Activated CD4-positive, alpha-beta T cell treated with anti-CD3 and anti-CD28 coated beads, Interleukin-2, amount 10 ng/mL, durations not matched to agents 24 days and 14 days (primary cell): ENCODE results near the gene MEGF6. TPM values are rescaled to one million over a fixed set of nuclear protein-coding genes. Genes with fewer than 3 reads are reported as not detected.
"Not testable (repeated sequence)": the region's sequence is repeated elsewhere in the genome, so short reads cannot be mapped to it uniquely, and the experiment has no call there.

Experiments used
- DNase-seq: peaks from one replicate; pipeline ENCODE4 v3.0.0; 2022
- H3K27ac Mint-ChIP-seq: one replicate; pipeline ENCODE4 v1.8.0; 2022; ENCODE audit warnings: mild to moderate bottlenecking, mixed read lengths
- H3K27me3 Mint-ChIP-seq: one replicate; pipeline ENCODE4 v1.8.0; 2022; ENCODE audit warnings: mixed read lengths
- H3K36me3 Mint-ChIP-seq: one replicate; pipeline ENCODE4 v1.8.0; 2022; ENCODE audit warnings: low read depth, mild to moderate bottlenecking, mixed read lengths
- H3K4me1 Mint-ChIP-seq: one replicate; pipeline ENCODE4 v1.8.0; 2021; ENCODE audit warnings: mixed read lengths
- H3K4me3 Mint-ChIP-seq: one replicate; pipeline ENCODE4 v1.8.0; 2022; ENCODE audit warnings: mild to moderate bottlenecking, moderate library complexity, mixed read lengths
- H3K9me3 Mint-ChIP-seq: one replicate; pipeline ENCODE4 v1.8.0; 2021; ENCODE audit warnings: mixed read lengths
- intact Hi-C: fragments of 100-400 bp; cut with micrococcal nuclease; formaldehyde crosslinking; loops from one replicate; pipeline ENCODE4 v1.15.1; 2023
- total RNA-seq: library from RNA; stranded (reverse); gene quantifications from 2 replicates; pipeline ENCODE4 v1.2.3, GENCODE V29; 2022

MEGF6 gene
- total RNA-seq, 1 donor from 2014 or later, result 1.7 TPM

DNA sequence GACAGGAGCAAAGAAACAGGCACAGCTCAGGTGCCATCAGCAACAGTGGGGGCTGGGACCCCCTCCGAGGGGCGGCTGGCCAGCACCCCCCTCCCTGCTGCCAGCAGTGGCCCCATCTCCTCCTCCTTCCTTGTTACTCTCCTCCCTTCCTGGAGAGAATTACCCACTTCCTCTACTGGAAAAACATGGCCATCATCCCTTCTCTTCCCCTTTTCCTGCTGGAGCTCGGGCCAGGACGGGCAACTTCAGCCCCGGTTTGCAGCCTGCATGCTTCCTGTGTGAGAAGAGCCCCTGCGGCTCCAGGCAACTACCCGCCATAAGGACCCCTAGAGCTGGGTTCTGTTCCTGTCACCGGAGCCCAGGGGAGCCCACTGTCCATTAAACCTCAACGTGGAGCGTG lies 17.6 kb downstream of the MEGF6 start:
- no peak overlapping the region for H3K27ac Mint-ChIP-seq
- H3K36me3 Mint-ChIP-seq, result no peaks in the 10 kb centered on the region

DNA sequence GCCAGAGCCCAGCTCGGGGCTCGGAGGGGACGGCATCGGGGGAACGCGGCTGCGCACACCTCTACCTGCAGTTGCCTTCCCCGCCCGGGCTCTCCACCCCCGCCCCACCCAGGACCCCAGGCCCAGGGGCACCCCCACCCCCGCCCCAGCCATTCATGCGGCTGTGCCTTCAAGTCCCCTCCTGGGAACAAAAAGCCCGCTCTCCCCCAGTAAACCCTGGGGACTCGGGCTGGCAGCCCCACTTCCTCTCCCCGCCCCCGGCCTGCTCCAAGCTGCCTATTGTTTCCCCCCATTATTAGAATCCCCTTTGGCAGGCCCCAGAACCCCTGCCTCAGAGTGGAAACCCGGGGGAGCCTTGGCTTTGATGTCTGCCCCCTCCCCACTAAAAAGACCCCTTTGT lies 18.0 kb downstream of the MEGF6 start:
- Mint-ChIP-seq H3K9me3 (no peaks in the 10 kb centered on the region), H3K4me3 (no peak overlapping the region), H3K36me3 (no peaks in the 10 kb centered on the region), H3K27ac (no peak overlapping the region), H3K4me1 (peaks cover 6% of the 10 kb centered on the region), H3K27me3 (peaks cover 2% of the 10 kb centered on the region)
- no peak for DNase-seq
- intact Hi-C loops, result no loop called here

More for the DNA sequence above, 17.6 kb downstream of the MEGF6 start:
- DNase-seq, result no peak
- H3K9me3 Mint-ChIP-seq, result no peaks in the 10 kb centered on the region
- no peak overlapping the region for H3K4me3 Mint-ChIP-seq
- intact Hi-C loops, result no loop called here
- H3K27me3 Mint-ChIP-seq, result peaks cover 2% of the 10 kb centered on the region
- H3K4me1 Mint-ChIP-seq, result peaks cover 6% of the 10 kb centered on the region

DNA sequence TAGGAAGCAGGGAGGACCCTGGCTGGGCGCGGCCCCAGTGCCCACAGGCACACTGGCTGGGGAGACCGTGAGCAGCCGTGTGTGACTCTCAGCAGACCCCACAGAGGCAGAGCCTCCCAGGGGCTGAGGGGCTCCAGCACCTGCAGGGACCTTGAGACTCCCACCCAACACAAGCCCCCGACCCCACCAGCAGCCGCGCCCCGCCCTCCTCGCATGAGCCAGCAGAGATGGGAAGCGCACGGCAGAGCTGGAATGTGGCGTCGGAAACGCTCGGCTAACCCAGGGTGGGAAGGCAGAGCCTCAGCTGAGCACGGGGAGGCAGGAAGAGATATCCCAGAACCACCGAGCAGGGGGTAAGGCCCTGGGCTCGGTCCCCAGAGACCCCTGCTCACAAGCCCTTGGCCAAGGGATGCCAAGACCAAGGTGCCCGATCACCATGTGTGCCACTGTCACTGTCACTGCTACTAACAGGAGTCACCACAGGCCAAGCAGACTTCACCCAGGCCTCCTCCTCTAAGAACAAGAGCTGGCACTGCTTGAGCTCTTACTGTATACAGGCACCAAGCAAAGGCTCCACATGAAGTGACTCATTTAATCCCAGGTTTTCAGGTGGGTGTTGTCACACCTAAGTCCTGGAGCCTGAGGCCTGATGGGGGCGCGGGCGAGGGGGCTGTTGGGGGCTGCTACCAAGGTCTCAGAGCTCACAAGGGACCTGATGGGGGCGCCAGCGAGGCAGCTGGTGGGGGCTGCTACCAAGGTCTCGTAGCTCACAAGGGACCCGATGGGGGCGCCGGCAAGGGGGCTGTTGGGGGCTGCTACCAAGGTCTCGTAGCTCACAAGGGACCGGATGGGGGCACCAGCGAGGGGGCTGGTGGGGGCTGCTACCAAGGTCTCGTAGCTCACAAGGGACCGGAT lies 20.1 kb downstream of the MEGF6 start:
- Mint-ChIP-seq H3K36me3 (no peaks in the 10 kb centered on the region), H3K4me1 (no peaks in the 10 kb centered on the region), H3K9me3 (no peaks in the 10 kb centered on the region), H3K27me3 (no peaks in the 10 kb centered on the region), H3K27ac (no peak overlapping the region), H3K4me3 (no peak overlapping the region)
- no peak for DNase-seq
- intact Hi-C loops, result no loop called here

DNA sequence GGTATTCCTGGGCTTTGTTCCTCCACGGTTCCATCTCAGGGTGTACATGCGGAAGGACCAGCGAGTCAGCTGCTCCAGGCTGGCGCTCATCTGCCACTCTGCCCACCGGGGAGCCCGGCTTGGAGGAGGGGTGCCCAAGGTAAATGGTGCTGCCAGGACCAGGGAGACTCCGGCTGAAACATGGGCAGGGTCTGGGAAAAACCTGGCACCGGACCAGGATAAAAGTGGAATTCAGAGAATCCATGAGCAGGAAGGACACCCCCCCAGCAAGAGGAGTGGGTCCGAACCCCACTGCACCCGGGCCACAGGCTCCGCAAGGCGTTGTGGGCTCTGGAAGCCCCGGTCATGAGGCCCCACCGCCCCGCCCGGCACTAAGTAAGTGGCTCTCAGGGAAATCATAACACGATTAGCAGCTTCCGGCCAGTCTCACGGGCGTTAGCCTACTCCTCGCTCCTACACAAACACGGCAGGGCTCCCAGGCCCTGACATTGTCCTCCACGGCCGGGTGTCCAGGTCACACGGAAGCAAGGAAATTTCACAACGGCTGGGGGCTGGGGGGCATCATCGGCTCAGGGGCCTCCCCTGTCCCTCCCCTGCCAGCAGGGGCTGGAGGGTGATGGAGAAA lies 21.1 kb downstream of the MEGF6 start:
- intact Hi-C loops, result no loop called here

DNA sequence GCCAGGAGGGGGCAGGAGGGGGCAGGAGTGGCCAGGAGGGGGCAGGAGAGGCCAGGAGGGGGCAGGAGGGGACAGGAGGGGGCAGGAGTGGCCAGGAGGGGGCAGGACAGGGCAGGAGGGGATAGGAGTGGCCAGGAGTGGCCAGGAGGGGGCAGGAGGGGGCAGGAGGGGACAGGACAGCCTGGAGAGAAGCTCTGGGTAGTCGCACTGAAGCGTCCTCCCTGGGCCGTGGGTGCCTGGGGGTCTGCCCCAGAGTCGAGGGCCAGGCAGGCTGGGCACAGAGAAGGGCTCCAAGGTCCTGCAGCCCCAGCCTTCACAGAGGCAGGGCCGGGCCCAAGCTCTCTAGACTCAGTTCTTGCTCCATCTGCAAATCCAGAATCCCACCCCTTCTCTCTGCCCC lies 22.9 kb downstream of the MEGF6 start:
- H3K36me3 Mint-ChIP-seq, result no peaks in the 10 kb centered on the region
- no peak overlapping the region for H3K27ac Mint-ChIP-seq
- intact Hi-C loops, result no loop called here
- no peaks in the 10 kb centered on the region for H3K27me3 Mint-ChIP-seq
- H3K9me3 Mint-ChIP-seq, result no peaks in the 10 kb centered on the region
- no peaks in the 10 kb centered on the region for H3K4me1 Mint-ChIP-seq
- no peak for DNase-seq
- H3K4me3 Mint-ChIP-seq, result no peak overlapping the region

More for the DNA sequence above, 21.1 kb downstream of the MEGF6 start:
- Mint-ChIP-seq H3K9me3 (no peaks in the 10 kb centered on the region), H3K4me3 (no peak overlapping the region), H3K27ac (no peak overlapping the region), H3K36me3 (no peaks in the 10 kb centered on the region), H3K27me3 (no peaks in the 10 kb centered on the region), H3K4me1 (no peaks in the 10 kb centered on the region)
- DNase-seq, result no peak

DNA sequence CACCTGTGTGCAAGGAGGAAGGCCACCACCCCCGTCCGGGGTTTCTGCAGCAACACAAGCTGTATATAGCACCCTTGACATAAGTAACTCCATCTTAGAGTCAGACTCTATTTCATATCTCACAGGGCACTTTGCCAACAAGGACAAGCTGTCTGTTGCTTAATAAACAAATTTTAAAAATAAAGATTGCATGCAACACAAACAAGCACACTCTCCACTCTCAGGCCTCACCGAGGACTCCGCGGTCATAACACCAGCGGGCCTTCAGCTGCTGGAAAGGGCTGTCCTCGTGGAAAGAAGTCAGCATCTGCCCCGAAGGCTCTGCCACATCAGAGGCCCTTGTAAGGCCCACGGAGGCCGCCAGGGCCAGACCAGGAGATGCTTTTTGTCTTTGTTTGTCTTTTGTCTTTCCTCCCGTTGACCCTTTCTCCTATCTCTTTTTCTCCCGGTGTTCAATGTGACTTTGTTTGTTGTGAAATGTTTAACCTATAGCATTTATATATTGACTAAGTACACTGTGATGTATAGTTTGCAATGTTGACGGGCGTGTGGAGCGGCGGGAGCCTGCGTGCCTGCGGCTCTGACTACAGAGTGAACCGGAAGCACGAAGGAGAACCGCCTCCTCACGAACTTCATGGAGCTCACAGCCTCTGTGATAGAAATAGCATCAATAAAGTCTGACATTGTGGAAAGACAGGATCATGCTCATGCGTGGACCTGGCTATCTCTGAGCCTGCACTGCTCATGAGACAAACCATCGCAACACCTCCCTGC lies 24.1 kb downstream of the MEGF6 start:
- Mint-ChIP-seq H3K27me3 (no peaks in the 10 kb centered on the region), H3K36me3 (no peaks in the 10 kb centered on the region), H3K27ac (no peak overlapping the region), H3K4me3 (no peak overlapping the region), H3K4me1 (no peaks in the 10 kb centered on the region), H3K9me3 (no peaks in the 10 kb centered on the region)
- DNase-seq, result no peak
- intact Hi-C loops, result no loop called here

DNA sequence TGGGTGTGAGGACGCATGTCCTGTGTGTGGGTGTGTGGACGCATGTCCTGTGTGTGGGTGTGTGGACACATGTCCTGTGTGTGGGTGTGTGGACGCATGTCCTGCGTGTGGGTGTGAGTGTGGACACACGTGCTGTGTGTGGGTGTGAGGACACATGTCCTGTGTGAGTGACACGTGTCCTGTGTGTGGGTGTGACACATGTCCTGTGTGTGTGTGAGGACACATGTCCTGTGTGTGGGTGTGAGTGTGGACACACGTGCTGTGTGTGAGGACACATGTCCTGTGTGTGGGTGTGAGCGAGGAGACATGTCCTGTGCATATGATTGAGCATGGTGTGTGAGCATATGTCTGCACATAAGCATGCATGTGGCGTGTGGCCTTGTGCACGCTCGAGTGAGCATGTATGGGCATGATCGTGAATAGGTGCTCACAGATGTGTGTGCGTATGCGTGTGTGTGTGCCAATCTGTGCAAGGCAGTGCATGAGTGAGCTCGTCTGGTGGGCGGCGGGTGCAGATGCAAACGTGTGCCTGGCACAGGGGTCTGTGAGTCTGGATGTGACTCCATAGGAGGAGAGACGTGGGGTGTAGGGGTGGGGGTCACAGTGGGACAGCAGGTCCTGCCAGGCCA lies 25.3 kb downstream of the MEGF6 start:
- intact Hi-C loops, result no loop called here
- Mint-ChIP-seq H3K4me3 (no peak overlapping the region), H3K9me3 (no peaks in the 10 kb centered on the region), H3K27me3 (no peaks in the 10 kb centered on the region), H3K36me3 (no peaks in the 10 kb centered on the region), H3K27ac (no peak overlapping the region), H3K4me1 (no peaks in the 10 kb centered on the region)
- no peak for DNase-seq

DNA sequence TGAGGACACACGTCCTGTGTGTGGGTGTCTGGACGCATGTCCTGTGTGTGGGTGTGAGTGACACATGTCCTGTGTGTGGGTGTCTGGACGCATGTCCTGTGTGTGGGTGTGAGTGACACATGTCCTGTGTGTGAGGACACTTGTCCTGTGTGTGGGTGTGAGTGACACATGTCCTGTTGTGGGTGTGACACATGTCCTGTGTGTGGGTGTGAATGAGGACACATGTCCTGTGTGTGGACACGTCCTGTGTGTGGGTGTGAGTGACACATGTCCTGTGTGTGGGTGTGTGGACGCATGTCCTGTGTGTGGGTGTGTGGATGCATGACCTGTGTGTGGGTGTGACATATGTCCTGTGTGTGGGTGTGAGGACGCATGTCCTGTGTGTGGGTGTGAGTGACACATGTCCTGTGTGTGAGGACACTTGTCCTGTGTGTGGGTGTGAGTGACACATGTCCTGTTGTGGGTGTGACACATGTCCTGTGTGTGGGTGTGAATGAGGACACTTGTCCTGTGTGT lies 25.9 kb downstream of the MEGF6 start:
- H3K4me1 Mint-ChIP-seq, DNase-seq, H3K27me3 Mint-ChIP-seq, H3K4me3 Mint-ChIP-seq, H3K36me3 Mint-ChIP-seq, H3K9me3 Mint-ChIP-seq, intact Hi-C loops, H3K27ac Mint-ChIP-seq: not testable (repeated sequence)

DNA sequence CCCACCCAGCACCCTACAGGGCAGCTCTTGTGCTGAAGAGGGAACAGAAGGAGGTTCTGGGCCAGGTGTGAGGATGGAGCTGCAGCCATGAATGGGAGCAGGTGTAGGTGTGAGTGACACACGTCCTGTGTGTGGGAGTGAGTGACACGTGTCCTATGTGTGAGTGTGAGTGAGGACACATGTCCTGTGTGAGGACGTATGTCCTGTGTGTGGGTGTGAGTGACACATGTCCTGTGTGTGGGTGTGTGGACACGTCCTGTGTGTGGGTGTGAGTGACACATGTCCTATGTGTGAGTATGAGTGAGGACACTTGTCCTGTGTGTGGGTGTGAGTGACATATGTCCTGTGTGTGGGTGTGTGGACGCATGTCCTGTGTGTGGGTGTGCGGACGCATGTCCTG lies 26.4 kb downstream of the MEGF6 start:
- intact Hi-C loops, result no loop called here
- Mint-ChIP-seq H3K27ac (no peak overlapping the region), H3K9me3 (no peaks in the 10 kb centered on the region), H3K27me3 (no peaks in the 10 kb centered on the region), H3K4me1 (no peaks in the 10 kb centered on the region), H3K36me3 (no peaks in the 10 kb centered on the region), H3K4me3 (no peak overlapping the region)
- DNase-seq, result no peak

DNA sequence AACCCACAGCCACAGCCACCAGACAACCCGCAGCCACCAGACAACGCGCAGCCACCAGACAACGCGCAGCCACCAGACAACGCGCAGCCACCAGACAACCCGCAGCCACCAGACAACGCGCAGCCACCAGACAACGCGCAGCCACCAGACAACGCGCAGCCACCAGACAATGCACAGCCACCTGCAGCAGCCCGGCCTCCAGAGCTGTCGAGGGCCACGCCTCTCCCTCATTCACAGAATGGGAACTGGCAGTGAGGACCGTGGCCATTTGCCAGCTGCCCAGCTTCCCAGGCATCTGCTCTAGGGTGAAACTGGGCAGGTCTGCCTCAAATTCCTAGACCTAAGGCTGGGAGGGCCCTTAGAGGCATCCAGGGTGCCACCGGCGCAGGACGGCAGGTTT lies 27.6 kb downstream of the MEGF6 start:
- H3K36me3 Mint-ChIP-seq, intact Hi-C loops, H3K27me3 Mint-ChIP-seq, H3K4me1 Mint-ChIP-seq, DNase-seq, H3K4me3 Mint-ChIP-seq, H3K27ac Mint-ChIP-seq, H3K9me3 Mint-ChIP-seq: not testable (repeated sequence)

DNA sequence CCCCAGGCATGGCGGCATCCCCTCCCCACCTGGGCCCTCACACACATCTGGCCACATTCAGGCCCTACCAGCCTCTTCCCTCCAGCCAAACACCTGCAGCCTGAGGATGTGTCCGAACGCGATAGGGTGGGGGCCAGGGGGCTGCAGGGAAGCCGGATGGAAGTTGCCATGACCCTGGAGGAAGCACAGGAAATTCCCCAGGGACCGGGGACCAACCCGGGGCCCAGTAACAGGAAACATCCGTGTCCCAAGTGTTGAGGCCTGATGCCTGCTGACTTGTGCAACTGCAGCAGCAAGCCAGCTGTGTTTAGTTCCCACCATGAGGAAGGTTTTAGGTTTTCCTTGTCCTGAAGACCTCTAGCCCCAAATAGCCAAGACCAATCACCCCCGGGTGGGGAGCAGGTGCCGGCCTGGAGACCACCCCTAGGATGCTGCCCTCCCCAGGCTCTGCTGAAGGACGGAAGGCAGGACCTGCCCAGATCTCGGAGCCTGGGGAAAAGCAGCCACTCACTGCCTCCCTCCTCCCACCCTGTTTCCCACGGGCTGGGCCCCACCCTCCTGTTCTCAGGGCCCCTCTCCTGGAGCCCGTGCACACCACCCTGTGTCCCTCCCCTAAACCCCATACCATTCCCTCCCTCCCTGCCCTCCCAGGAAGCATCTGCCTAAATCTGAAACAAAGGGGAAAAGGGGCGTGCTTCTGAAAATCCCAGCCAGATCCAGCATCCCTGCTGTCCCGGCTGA lies 29.8 kb downstream of the MEGF6 start:
- Mint-ChIP-seq H3K9me3 (no peaks in the 10 kb centered on the region), H3K4me3 (no peak overlapping the region), H3K27ac (no peak overlapping the region), H3K4me1 (no peaks in the 10 kb centered on the region), H3K27me3 (no peaks in the 10 kb centered on the region), H3K36me3 (no peaks in the 10 kb centered on the region)
- DNase-seq, result no peak
- intact Hi-C loops, result no loop called here

DNA sequence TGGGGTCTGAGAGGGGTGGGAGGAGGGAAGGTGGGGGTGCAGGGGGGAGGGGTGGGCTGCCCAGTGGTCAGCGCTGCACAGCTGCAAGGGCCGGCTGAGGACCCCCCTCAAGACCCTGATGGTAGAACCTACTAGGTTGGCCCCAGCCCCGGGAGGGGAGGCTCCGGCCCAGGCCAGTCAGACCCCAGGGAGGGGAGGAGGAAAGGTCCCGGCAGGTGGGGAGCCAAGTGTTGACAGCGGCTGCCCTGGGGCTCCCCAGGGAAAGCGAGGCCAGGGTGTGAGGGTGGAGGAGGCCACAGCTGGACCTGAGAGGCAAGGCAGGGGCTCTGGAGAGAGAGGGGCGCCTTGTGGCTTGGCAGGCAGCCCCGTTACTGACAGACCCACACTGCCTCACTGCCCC lies 31.1 kb downstream of the MEGF6 start:
- Mint-ChIP-seq H3K36me3 (no peaks in the 10 kb centered on the region), H3K27me3 (no peaks in the 10 kb centered on the region), H3K9me3 (no peaks in the 10 kb centered on the region), H3K4me1 (no peaks in the 10 kb centered on the region), H3K4me3 (no peak overlapping the region), H3K27ac (no peak overlapping the region)
- DNase-seq, result no peak
- intact Hi-C loops, result no loop called here

DNA sequence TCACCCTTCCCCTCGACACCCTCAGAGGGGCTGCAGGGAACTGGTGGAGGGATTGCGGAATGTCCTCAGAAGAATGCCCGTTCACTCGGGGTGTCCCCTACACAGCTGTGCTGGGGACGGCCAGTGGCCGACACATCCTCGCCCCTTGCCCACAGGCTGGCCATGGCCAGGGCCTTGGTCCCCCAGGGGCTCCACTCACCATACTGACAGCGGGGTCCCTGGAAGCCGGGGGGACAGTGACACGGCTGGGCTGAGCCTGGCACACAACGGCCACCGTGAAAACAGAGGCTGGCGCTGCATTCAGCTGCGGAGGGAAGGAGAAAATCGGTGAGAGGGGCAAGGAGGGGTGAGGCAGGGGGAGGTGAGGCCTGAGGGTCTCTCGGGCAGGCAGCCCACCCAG lies 31.7 kb downstream of the MEGF6 start:
- Mint-ChIP-seq H3K4me1 (no peaks in the 10 kb centered on the region), H3K9me3 (no peaks in the 10 kb centered on the region), H3K4me3 (no peak overlapping the region), H3K27ac (no peak overlapping the region), H3K36me3 (no peaks in the 10 kb centered on the region), H3K27me3 (no peaks in the 10 kb centered on the region)
- DNase-seq, result no peak
- intact Hi-C loops, result no loop called here
